WTC11 (cell line): ENCODE results near the gene SPECC1L. TPM values are rescaled to one million over a fixed set of nuclear protein-coding genes. Genes with fewer than 3 reads are reported as not detected.
"Not testable (repeated sequence)": the region's sequence is repeated elsewhere in the genome, so short reads cannot be mapped to it uniquely, and the experiment has no call there.

Experiments used
- ATAC-seq: fragments of 200-7000 bp; cut with Tn5 transposase; 2 replicates; pipeline ENCODE4 v1.10.0; 2021; ENCODE audit warnings: mild to moderate bottlenecking, moderate library complexity
- CTCF ChIA-PET: fragments of 300-600 bp; sonication (Branson Sonifier 250); formaldehyde crosslinking; loops from one replicate; lab custom pipeline; 2021; ENCODE audit warnings: antibody characterized with exemption; lab: Charles Lee
- POLR2A ChIA-PET: fragments of 350-600 bp; sonication (Branson Sonifier 250); formaldehyde crosslinking; loops from one replicate; lab custom pipeline; 2021; ENCODE audit warnings: antibody characterized with exemption; lab: Charles Lee
- DNase-seq: peaks from one replicate; pipeline ENCODE4 v3.0.0; 2021; ENCODE audit warnings: low spot score
- H3K27ac Mint-ChIP-seq: 2 replicates; pipeline ENCODE4 v1.8.0; 2021; ENCODE audit warnings: mixed read lengths
- H3K27me3 Mint-ChIP-seq: 2 replicates; pipeline ENCODE4 v1.8.0; 2021; ENCODE audit warnings: low read depth, mild to moderate bottlenecking, moderate library complexity, mixed read lengths
- H3K36me3 Mint-ChIP-seq: 2 replicates; pipeline ENCODE4 v1.8.0; 2021; ENCODE audit warnings: mixed read lengths
- H3K4me1 Mint-ChIP-seq: 2 replicates; pipeline ENCODE4 v1.8.0; 2022; ENCODE audit warnings: mixed read lengths
- H3K4me3 Mint-ChIP-seq: 2 replicates; pipeline ENCODE4 v1.8.0; 2021; ENCODE audit warnings: mild to moderate bottlenecking, moderate library complexity, mixed read lengths
- H3K9me3 Mint-ChIP-seq: 2 replicates; pipeline ENCODE4 v1.8.0; 2021; ENCODE audit warnings: mixed read lengths
- AFF4 ChIP-seq: sonication (generic); formaldehyde crosslinking; IDR thresholded peaks from 2 replicates; pipeline ENCODE4 v1.8.1; 2023; ENCODE audit warnings: mild to moderate bottlenecking, missing genetic modification reagents, borderline replicate concordance
- ATF1 ChIP-seq: sonication (generic); formaldehyde crosslinking; IDR thresholded peaks from 2 replicates; pipeline ENCODE4 v1.8.1; 2023; ENCODE audit warnings: mild to moderate bottlenecking, moderate library complexity, missing genetic modification reagents
- ATF3 ChIP-seq: sonication (generic); formaldehyde crosslinking; conservative IDR thresholded peaks from 2 replicates; pipeline ENCODE4 v1.8.1; 2022; ENCODE audit warnings: mild to moderate bottlenecking, missing genetic modification reagents
- CDX4 ChIP-seq: fragments of 250-450 bp; sonication (Bioruptor Pico); IDR thresholded peaks from 2 replicates; pipeline ENCODE4 v1.9.0; 2021; ENCODE audit warnings: moderate library complexity, mild to moderate bottlenecking, inconsistent platforms, borderline replicate concordance
- CREM ChIP-seq: sonication (generic); formaldehyde crosslinking; IDR thresholded peaks from 2 replicates; pipeline ENCODE4 v1.8.1; 2022; ENCODE audit warnings: mild to moderate bottlenecking, missing genetic modification reagents, moderate library complexity
- CTCF ChIP-seq: fragments of 200-600 bp; IDR thresholded peaks from 2 replicates; pipeline ENCODE4 v1.8.0; 2022; ENCODE audit warnings: antibody characterized with exemption
- ESRRA ChIP-seq: sonication (generic); formaldehyde crosslinking; IDR thresholded peaks from 2 replicates; pipeline ENCODE4 v1.8.1; 2022; ENCODE audit warnings: mild to moderate bottlenecking, missing genetic modification reagents, borderline replicate concordance
- GRHL2 ChIP-seq: fragments of 250-450 bp; sonication (Bioruptor Pico); IDR thresholded peaks from 2 replicates; pipeline ENCODE4 v1.8.0; 2022; ENCODE audit warnings: mild to moderate bottlenecking, moderate library complexity; ENCODE audit not compliant: insufficient replicate concordance, severe bottlenecking
- IRF1 ChIP-seq: sonication (generic); formaldehyde crosslinking; IDR thresholded peaks from 2 replicates; pipeline ENCODE4 v1.8.0; 2023; ENCODE audit warnings: missing genetic modification reagents
- KAT7 ChIP-seq: sonication (generic); formaldehyde crosslinking; IDR thresholded peaks from 2 replicates; pipeline ENCODE4 v1.8.1; 2023; ENCODE audit warnings: missing genetic modification reagents, mild to moderate bottlenecking, borderline replicate concordance
- MYBL2 ChIP-seq: sonication (generic); formaldehyde crosslinking; IDR thresholded peaks from 2 replicates; pipeline ENCODE4 v1.8.1; 2023; ENCODE audit warnings: mild to moderate bottlenecking, moderate library complexity, missing genetic modification reagents
- NR1H2 ChIP-seq: sonication (generic); formaldehyde crosslinking; IDR thresholded peaks from 2 replicates; pipeline ENCODE4 v1.9.0; 2021; ENCODE audit warnings: mild to moderate bottlenecking, moderate library complexity, missing genetic modification reagents
- NR2C2 ChIP-seq: sonication (generic); formaldehyde crosslinking; IDR thresholded peaks from 2 replicates; pipeline ENCODE4 v1.8.0; 2022; ENCODE audit warnings: mild to moderate bottlenecking, missing genetic modification reagents
- PRDM15 ChIP-seq: sonication (generic); formaldehyde crosslinking; IDR thresholded peaks from 2 replicates; pipeline ENCODE4 v1.8.0; 2022; ENCODE audit warnings: missing genetic modification reagents
- TCF7 ChIP-seq: sonication (generic); formaldehyde crosslinking; IDR thresholded peaks from 2 replicates; pipeline ENCODE4 v1.8.0; 2022; ENCODE audit warnings: mild to moderate bottlenecking, low read depth, missing genetic modification reagents, moderate library complexity
- ZNF121 ChIP-seq: sonication (generic); formaldehyde crosslinking; IDR thresholded peaks from 2 replicates; pipeline ENCODE4 v1.8.0; 2023; ENCODE audit warnings: missing genetic modification reagents
- ZNF317 ChIP-seq: sonication (generic); formaldehyde crosslinking; IDR thresholded peaks from 2 replicates; pipeline ENCODE4 v1.8.1; 2023; ENCODE audit warnings: low read depth, mild to moderate bottlenecking, moderate library complexity, missing genetic modification reagents, borderline replicate concordance
- total RNA-seq: library from RNA; stranded (reverse); gene quantifications from 3 replicates; pipeline ENCODE4 v1.2.3, GENCODE V29; 2021
- TF ChIP-seq, protein P1 (sequence below): fragments of 250-450 bp; sonication (Bioruptor Pico); IDR thresholded peaks from 2 replicates; pipeline ENCODE4 v1.9.0; 2021; ENCODE audit warnings: mild to moderate bottlenecking

The SPECC1L gene
- total RNA-seq, 1 experiment from 2014 or later, result 44.6 TPM

DNA sequence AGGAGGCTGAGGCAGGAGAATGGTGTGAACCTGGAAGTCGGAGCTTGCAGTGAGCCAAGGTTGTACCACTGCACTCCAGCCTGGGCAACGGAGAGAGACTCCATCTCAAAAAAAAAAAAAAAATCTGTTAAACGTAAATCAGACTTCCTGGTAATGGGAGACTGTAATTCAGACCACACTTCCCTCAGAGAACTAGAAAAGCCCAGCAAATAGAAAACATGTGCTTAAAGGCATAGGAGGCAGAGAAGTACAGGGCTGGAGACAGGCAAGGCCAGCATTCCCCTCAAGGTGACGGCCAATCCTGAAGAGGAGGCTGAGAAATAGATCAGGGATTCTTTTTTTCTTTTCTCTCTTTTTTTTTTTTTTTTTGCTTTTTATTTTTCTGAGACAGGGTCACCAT, 34.0 kb upstream of the SPECC1L start:
- POLR2A ChIA-PET, result no interaction called here
- ATAC-seq (no peak), DNase-seq (no peak)
- no peak overlapping the region for H3K27ac Mint-ChIP-seq
- no peak for TF ChIP-seq NR2C2
- no peak for TF ChIP-seq IRF1 (CRISPR knock-in tag)
- TF ChIP-seq ATF1 (CRISPR knock-in tag), result no peak
- TF ChIP-seq ZNF121 (CRISPR knock-in tag), result no peak
- TF ChIP-seq, protein P1, sequence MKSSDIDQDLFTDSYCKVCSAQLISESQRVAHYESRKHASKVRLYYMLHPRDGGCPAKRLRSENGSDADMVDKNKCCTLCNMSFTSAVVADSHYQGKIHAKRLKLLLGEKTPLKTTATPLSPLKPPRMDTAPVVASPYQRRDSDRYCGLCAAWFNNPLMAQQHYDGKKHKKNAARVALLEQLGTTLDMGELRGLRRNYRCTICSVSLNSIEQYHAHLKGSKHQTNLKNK (CRISPR knock-in tag), result no peak
- no peak for TF ChIP-seq PRDM15 (CRISPR knock-in tag)
- no peak for TF ChIP-seq KAT7 (CRISPR knock-in tag)
- TF ChIP-seq NR1H2 (CRISPR knock-in tag), result no peak
- TF ChIP-seq CTCF, result no peak
- TF ChIP-seq ESRRA (CRISPR knock-in tag), result no peak
- TF ChIP-seq GRHL2 (CRISPR knock-in tag), result no peak
- no peak for TF ChIP-seq TCF7 (CRISPR knock-in tag)
- no peak for TF ChIP-seq ATF3 (CRISPR knock-in tag)
- H3K27me3 Mint-ChIP-seq, result no peaks in the 10 kb centered on the region
- no peak overlapping the region for H3K4me3 Mint-ChIP-seq
- CTCF ChIA-PET, result interaction anchor here (0.7 to 1.5 kb wide), 2 partner anchors 11 to 47 kb away, joined by 5 read pairs; no protein-coding TSS in a partner anchor
- H3K4me1 Mint-ChIP-seq, result no peaks in the 10 kb centered on the region
- no peaks in the 10 kb centered on the region for H3K36me3 Mint-ChIP-seq
- no peaks in the 10 kb centered on the region for H3K9me3 Mint-ChIP-seq

- H3K27me3 Mint-ChIP-seq, H3K9me3 Mint-ChIP-seq, H3K36me3 Mint-ChIP-seq, ATAC-seq, H3K4me3 Mint-ChIP-seq, POLR2A ChIA-PET, H3K27ac Mint-ChIP-seq, H3K4me1 Mint-ChIP-seq, DNase-seq: not testable (repeated sequence)
- peak; percentile 32; the same call in 1 of the 2 replicates for TF ChIP-seq ZNF121 (CRISPR knock-in tag)
- CTCF ChIA-PET, result interaction anchor here (1.5 kb wide), 1 partner anchor 49 kb away, joined by 5 read pairs; no protein-coding TSS in a partner anchor
Measured at GRCh38 chr22:24238101-24238694, 32.4 kb upstream of the SPECC1L start.

DNA sequence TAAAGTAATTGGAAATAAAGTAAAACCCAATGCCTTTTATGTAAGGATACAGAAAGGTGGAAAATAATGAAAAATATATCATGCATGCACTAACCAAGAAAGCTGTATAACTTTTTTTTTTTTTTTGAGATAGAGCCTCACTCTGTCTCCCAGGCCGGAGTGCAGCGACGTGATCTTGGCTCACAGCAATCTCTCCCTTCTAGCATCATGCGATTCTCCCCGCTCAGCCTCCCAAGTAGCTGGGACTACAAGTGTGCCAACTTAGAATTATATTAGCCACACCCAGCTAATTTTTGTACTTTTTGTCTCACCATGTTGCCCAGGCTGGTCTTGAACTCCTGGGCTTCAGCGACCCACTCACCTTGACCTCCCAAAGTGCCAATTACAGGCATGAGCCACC, 30.2 kb upstream of the SPECC1L start:
- Mint-ChIP-seq H3K36me3 (no peaks in the 10 kb centered on the region), H3K9me3 (no peaks in the 10 kb centered on the region), H3K27me3 (no peaks in the 10 kb centered on the region), H3K4me1 (peaks cover 15% of the 10 kb centered on the region), H3K27ac (no peak overlapping the region), H3K4me3 (no peak overlapping the region)
- CTCF ChIA-PET, result interaction anchor here (2.0 to 4.8 kb wide), 2 partner anchors 9 to 51 kb away, joined by 7 to 69 read pairs; no protein-coding TSS in a partner anchor
- POLR2A ChIA-PET, result no interaction called here
- DNase-seq, result no peak
- no peak for ATAC-seq
- TF ChIP-seq ZNF317 (CRISPR knock-in tag), result no peak
- no peak for TF ChIP-seq AFF4
- no peak for TF ChIP-seq MYBL2
- no peak for TF ChIP-seq CDX4 (CRISPR knock-in tag)
- no peak for TF ChIP-seq CREM (CRISPR knock-in tag)
- TF ChIP-seq IRF1 (CRISPR knock-in tag), result no peak
